AML-193 (cell line): ENCODE data around the gene SYT10.
"Not testable (repeated sequence)": the region's sequence is repeated elsewhere in the genome, so short reads cannot be mapped to it uniquely, and the experiment has no call there.

ENCODE experiments used
- DNase-seq, 2 experiments: peaks; one replicate each; lab custom pipeline; 2025; lab: John Stamatoyannopoulos, UW

Gene SYT10

DNA sequence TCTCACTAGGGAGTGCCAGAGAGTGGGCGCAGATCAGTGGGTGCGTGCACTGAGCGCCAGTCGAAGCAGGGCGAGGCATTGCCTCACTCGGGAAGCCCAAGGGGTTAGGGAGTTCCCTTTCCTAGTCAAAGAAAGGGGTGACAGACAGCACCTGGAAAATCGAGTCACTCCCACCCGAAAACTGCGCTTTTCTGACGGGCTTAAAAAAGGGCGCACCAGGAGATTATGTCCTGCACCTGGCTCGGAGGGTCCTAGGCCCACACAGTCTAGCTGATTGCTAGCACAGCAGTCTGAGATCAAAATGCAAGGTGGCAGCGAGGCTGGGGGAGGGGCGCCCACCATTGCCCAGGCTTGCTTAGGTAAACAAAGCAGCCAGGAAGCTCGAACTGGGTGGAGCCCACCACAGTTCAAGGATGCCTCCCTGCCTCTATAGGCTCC, 107.6 kb downstream of the SYT10 start:
- DNase-seq, result not testable (repeated sequence)

DNA sequence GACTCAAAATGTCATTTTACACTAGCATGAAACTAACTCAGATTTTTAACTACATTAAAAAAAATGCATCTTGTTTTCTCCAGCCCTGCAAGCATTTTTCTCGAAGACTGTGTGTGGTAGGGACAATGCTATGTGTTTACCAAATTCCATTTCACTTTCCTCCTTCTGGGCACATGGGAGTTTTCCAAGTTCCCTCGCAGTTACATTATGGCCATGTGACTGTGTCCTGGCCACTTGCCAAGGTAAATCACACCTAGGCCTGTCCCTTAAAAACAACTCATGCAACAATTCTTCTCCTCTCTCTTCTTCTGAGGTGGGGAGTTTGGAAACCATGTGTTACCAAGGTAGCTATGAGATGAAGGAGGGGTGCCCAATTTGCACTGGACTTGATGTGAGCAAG, 108.7 kb downstream of the SYT10 start:
- no peak for DNase-seq
